Caco-2 (cell line): ENCODE data around the gene ARHGDIG. TPM values are rescaled to one million over a fixed set of nuclear protein-coding genes. Genes with fewer than 3 reads are reported as not detected.

ENCODE experiments used
- BruUV-seq: library from RNA; stranded (reverse); fragments of 400-500 nt; replicated peaks from 2 replicates; lab custom pipeline; 2021; lab: Mats Ljungman, UMichigan
- CTCF ChIA-PET: fragments of 300-600 bp; sonication (Branson Sonifier 250); formaldehyde crosslinking; loops from one replicate; lab custom pipeline; 2022; ENCODE audit warnings: antibody characterized with exemption; lab: Charles Lee
- POLR2A ChIA-PET: fragments of 300-600 bp; sonication (Branson Sonifier 250); formaldehyde crosslinking; loops from one replicate; lab custom pipeline; 2022; ENCODE audit warnings: antibody characterized with exemption; lab: Charles Lee
- DNase-seq, 2 experiments: peaks; one replicate each; pipeline versions ENCODE4 v3.0.0 to v3.0.0-alpha.2; 2020 to 2022
- H3K27me3 ChIP-seq: replicated peaks from 2 replicates; pipeline ENCODE4 v1.6.0; 2011; ENCODE audit warnings: low read length; ENCODE audit not compliant: control insufficient read depth, insufficient read depth
- H3K36me3 ChIP-seq: 2 replicates; pipeline ENCODE4 v1.5.1; 2011; ENCODE audit warnings: low read length; ENCODE audit not compliant: control insufficient read depth, insufficient read depth
- H3K4me1 ChIP-seq: fragments of 250-450 bp; sonication (Bioruptor Pico); 2 replicates; pipeline ENCODE4 v1.5.1; 2020; ENCODE audit warnings: mild to moderate bottlenecking
- H3K4me3 ChIP-seq: 2 replicates; pipeline ENCODE4 v1.5.1; 2011; ENCODE audit warnings: low read depth, mild to moderate bottlenecking, control low read depth, low read length
- H3K9me3 ChIP-seq: fragments of 250-450 bp; sonication (Bioruptor Pico); 2 replicates; pipeline ENCODE4 v1.5.1; 2020; ENCODE audit warnings: mild to moderate bottlenecking, moderate library complexity
- H3K27ac Mint-ChIP-seq: one replicate; pipeline ENCODE4 v1.8.0; 2022; ENCODE audit warnings: mixed read lengths; ENCODE audit not compliant: unreplicated experiment
- H3K27me3 Mint-ChIP-seq: one replicate; pipeline ENCODE4 v1.8.0; 2022; ENCODE audit warnings: mixed read lengths; ENCODE audit not compliant: insufficient read depth, unreplicated experiment
- H3K36me3 Mint-ChIP-seq: one replicate; pipeline ENCODE4 v1.8.0; 2022; ENCODE audit warnings: mild to moderate bottlenecking, mixed read lengths; ENCODE audit not compliant: insufficient read depth, unreplicated experiment
- H3K4me1 Mint-ChIP-seq: one replicate; pipeline ENCODE4 v1.8.0; 2022; ENCODE audit warnings: low read depth, mixed read lengths; ENCODE audit not compliant: unreplicated experiment
- H3K4me3 Mint-ChIP-seq: one replicate; pipeline ENCODE4 v1.8.0; 2022; ENCODE audit warnings: mild to moderate bottlenecking, moderate library complexity, mixed read lengths; ENCODE audit not compliant: unreplicated experiment
- H3K9me3 Mint-ChIP-seq: one replicate; pipeline ENCODE4 v1.8.0; 2022; ENCODE audit warnings: mixed read lengths; ENCODE audit not compliant: unreplicated experiment
- intact Hi-C: fragments of 100-400 bp; cut with micrococcal nuclease; formaldehyde crosslinking; loops from one replicate; pipeline ENCODE4 v1.10.0; 2022; ENCODE audit not compliant: unreplicated experiment
- total RNA-seq: library from RNA; stranded (reverse); gene quantifications from 2 replicates; pipeline ENCODE4 v1.2.3, GENCODE V29; 2022
- TF ChIP-seq, protein P1 (sequence below), 2 experiments: fragments of 200-600 bp in 1 of 2; IDR thresholded peaks; 1 replicate in 1 of 2; 2 replicates in 1 of 2; pipeline versions ENCODE4 v1.5.1 to v1.8.0; 2011 to 2022; ENCODE audit warnings: antibody characterized with exemption in 1 of 2, control low read depth in 1 of 2, inconsistent platforms in 1 of 2, low read depth in 1 of 2, low read length in 1 of 2, mild to moderate bottlenecking in 1 of 2, moderate library complexity in 1 of 2; ENCODE audit not compliant: insufficient read depth in 1 of 2, severe bottlenecking in 1 of 2, unreplicated experiment in 1 of 2

ARHGDIG gene
- total RNA-seq, 1 experiment from 2014 or later = 2.1 TPM

DNA sequence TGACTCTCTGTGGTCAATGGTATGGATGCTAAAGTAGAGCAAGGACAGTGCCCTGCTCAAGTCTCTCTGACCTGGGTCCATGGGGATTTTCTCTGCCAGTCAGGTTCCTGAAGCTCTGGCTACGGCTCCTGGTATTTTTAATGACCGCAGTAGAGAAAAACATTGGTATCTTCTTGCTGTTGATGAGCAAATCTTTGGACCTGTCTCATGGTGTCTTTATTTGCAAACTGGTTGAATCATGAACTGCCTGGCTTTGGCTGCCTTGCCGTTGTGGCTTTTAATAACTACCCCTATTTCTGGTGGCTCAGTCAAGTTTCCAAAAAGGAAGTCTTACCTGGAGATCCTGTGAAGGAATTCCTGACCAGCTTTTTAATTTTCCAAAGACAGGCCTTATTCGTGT lies 37.0 kb upstream of the ARHGDIG start:
- Mint-ChIP-seq H3K4me1 (no peaks in the 10 kb centered on the region), H3K36me3 (no peaks in the 10 kb centered on the region), H3K9me3 (no peaks in the 10 kb centered on the region), H3K4me3 (no peak overlapping the region), H3K27me3 (no peaks in the 10 kb centered on the region), H3K27ac (no peak overlapping the region)
- H3K4me1 ChIP-seq = no peaks in the 10 kb centered on the region
- no peak for DNase-seq
- no peaks in the 10 kb centered on the region for H3K9me3 ChIP-seq
- no peaks in the 10 kb centered on the region for H3K36me3 ChIP-seq
- no peak overlapping the region for H3K4me3 ChIP-seq
- ChIA-PET CTCF (no interaction called here), POLR2A (no interaction called here)
- BruUV-seq = no TSS peak
- TF ChIP-seq, protein P1, sequence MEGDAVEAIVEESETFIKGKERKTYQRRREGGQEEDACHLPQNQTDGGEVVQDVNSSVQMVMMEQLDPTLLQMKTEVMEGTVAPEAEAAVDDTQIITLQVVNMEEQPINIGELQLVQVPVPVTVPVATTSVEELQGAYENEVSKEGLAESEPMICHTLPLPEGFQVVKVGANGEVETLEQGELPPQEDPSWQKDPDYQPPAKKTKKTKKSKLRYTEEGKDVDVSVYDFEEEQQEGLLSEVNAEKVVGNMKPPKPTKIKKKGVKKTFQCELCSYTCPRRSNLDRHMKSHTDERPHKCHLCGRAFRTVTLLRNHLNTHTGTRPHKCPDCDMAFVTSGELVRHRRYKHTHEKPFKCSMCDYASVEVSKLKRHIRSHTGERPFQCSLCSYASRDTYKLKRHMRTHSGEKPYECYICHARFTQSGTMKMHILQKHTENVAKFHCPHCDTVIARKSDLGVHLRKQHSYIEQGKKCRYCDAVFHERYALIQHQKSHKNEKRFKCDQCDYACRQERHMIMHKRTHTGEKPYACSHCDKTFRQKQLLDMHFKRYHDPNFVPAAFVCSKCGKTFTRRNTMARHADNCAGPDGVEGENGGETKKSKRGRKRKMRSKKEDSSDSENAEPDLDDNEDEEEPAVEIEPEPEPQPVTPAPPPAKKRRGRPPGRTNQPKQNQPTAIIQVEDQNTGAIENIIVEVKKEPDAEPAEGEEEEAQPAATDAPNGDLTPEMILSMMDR (IDR thresholded peaks at IDR 0.05; ENCODE audit: insufficient read depth in 1 of 2, low read depth in 1 of 2, low read length in 1 of 2, severe bottlenecking in 1 of 2, unreplicated experiment in 1 of 2) = no peak
- H3K27me3 ChIP-seq = no peaks in the 10 kb centered on the region
- intact Hi-C loops = no loop called here

DNA sequence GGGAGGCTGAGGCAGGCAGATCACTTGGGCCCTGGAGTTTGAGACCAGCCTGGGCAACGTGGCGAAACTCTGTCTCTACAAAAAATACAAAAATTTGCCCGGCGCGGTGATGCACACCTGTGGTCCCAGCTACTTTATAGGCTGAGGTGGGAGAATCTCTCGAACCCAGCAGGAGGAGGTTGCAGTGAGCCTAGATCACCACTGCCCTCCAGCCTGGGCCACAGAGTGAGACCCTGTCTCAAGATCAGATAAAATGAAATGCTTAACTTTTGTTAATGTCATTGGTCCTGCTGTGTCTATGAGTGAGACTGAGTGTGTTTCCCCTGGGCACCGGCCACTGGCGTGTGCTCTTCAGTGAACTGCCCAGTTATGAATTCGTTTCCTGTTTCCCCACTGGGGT lies 35.3 kb upstream of the ARHGDIG start:
- POLR2A ChIA-PET = no interaction called here
- intact Hi-C loops = no loop called here
- Histone ChIP-seq H3K9me3 (no peaks in the 10 kb centered on the region), H3K36me3 (no peaks in the 10 kb centered on the region), H3K4me3 (no peak overlapping the region), H3K4me1 (0 out of 2 replicates have a peak, but pooled peaks cover 4% of the 10 kb centered on the region), H3K27me3 (no peaks in the 10 kb centered on the region)
- no peak overlapping the region for H3K27ac Mint-ChIP-seq
- H3K4me1 Mint-ChIP-seq = no peaks in the 10 kb centered on the region
- H3K9me3 Mint-ChIP-seq = no peaks in the 10 kb centered on the region
- H3K27me3 Mint-ChIP-seq = no peaks in the 10 kb centered on the region
- TF ChIP-seq, protein P1 (IDR thresholded peaks at IDR 0.05; ENCODE audit: insufficient read depth in 1 of 2, low read depth in 1 of 2, low read length in 1 of 2, severe bottlenecking in 1 of 2, unreplicated experiment in 1 of 2) = no peak
- no peak overlapping the region for H3K4me3 Mint-ChIP-seq
- peaks cover under 1% of the 10 kb centered on the region for H3K36me3 Mint-ChIP-seq
- no TSS peak for BruUV-seq
- DNase-seq = no peak
- CTCF ChIA-PET = no interaction called here

DNA sequence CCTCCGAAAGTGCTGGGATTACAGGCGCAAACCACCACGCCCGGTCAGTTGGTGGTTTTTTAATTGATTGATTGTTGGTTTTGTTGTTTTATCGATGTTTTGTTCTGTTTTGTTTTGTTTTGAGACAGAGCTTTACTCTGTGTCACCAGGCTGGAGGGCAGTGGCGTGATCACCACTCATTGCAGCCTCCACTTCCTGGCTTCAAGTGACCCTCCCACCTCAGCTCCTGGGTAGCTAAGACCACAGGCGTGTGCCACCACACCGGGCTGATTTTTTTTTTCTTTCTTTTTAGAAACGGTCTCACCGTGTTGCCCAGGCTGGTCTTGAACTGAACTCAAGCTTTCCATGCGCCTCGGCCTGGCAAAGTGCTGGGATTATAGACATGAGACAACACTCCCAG lies 33.4 kb upstream of the ARHGDIG start:
- Histone ChIP-seq H3K27me3 (no peaks in the 10 kb centered on the region), H3K36me3 (no peaks in the 10 kb centered on the region), H3K4me1 (0 out of 2 replicates have a peak, but pooled peaks cover 4% of the 10 kb centered on the region), H3K4me3 (no peak overlapping the region), H3K9me3 (no peaks in the 10 kb centered on the region)
- ChIA-PET CTCF (no interaction called here), POLR2A (no interaction called here)
- TF ChIP-seq, protein P1 (IDR thresholded peaks at IDR 0.05; ENCODE audit: insufficient read depth in 1 of 2, low read depth in 1 of 2, low read length in 1 of 2, severe bottlenecking in 1 of 2, unreplicated experiment in 1 of 2) = no peak
- Mint-ChIP-seq H3K4me3 (no peak overlapping the region), H3K27ac (no peak overlapping the region), H3K9me3 (no peaks in the 10 kb centered on the region), H3K27me3 (no peaks in the 10 kb centered on the region), H3K4me1 (peaks cover 7% of the 10 kb centered on the region), H3K36me3 (peaks cover 12% of the 10 kb centered on the region)
- intact Hi-C loops = no loop called here
- no peak for DNase-seq
- BruUV-seq = no TSS peak
